Measurements from ENCODE around the gene KEAP1. TPM values are rescaled to one million over a fixed set of nuclear protein-coding genes. Genes with fewer than 3 reads are reported as not detected.

KEAP1 gene
- total and polyA plus RNA-seq, 2 donors (not counting 3 experiments of a cell fraction or from before 2014, with no cell fraction given), result 81.4 to 91.1 TPM

DNA sequence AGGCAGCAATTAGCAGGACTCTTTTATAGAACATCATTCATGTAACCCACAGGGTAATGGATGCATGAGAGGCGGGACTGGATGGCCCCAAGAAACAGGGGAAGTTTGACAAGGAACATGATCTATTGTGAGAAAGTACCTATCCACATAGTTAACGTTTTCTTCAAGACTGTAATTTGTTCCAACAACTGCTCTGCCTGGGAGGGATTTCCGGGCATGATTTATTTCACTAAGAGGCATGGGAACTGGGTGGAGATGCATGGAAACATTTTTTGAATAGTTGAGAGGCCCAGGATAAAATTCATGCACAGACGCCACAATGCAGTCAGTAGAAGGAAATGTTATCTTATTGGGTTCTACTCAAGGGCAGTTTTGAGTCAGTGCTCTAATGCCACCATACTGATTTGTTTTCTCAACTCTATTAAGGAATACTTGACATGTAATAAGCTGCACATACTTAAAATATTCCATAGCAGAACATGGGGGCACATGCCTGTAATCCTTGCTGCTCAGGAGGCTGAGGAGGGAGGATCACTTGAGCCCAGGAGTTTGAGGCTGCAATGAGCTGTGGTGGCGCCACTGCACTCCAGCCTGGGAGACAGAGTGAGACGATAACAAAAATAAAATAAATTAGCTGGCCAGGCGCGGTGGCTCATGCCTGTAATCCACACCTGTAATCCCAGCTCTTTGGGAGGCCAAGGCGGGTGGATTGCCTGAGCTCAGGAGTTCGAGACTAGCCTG is 30.7 kb upstream of the KEAP1 start:
- H3K36me3 ChIP-seq (ENCODE audit: control insufficient read depth in 2 of 2, extremely low read depth in 1 of 2, insufficient read depth in 2 of 2, low read length in 2 of 2), result no peaks in the 10 kb centered on the region
- CTCF ChIA-PET, result interaction anchor here (0.6 to 1.9 kb wide), 3 partner anchors 26 to 166 kb away, joined by 3 to 6 read pairs (median 4); no protein-coding TSS in a partner anchor
- H3K9me1 ChIP-seq (replicated peaks; ENCODE audit: control insufficient read depth, extremely low read depth, insufficient read depth, low read length), result no peaks in the 10 kb centered on the region
- POLR2A ChIA-PET, result no interaction called here
- dilution Hi-C loops (cut with MboI; ENCODE audit: extremely low pct_ligation_motif_present, low sequenced_read_pairs), result no loop called here
- intact Hi-C loops (cut with micrococcal nuclease), result no loop called here
- no peaks in the 10 kb centered on the region for H4K20me1 ChIP-seq (replicated peaks; ENCODE audit: control insufficient read depth, extremely low read depth, insufficient read depth, low read length)
- peak; percentile 40 for FAIRE-seq
- BruUV-seq (replicated peaks), result no TSS peak
- no peak overlapping the region for H3K9ac ChIP-seq (replicated peaks; ENCODE audit: extremely low read depth, insufficient read depth, low read length)
- no peak overlapping the region for H3K4me3 ChIP-seq (replicated peaks in 1 of 3; ENCODE audit: insufficient read depth in 1 of 3, low read depth in 1 of 3, low read length in 3 of 3)
- no peak overlapping the region for H2AFZ ChIP-seq (ENCODE audit: low read depth, low read length)
- no peak for TF ChIP-seq JUN (IDR thresholded peaks at IDR 0.05; ENCODE audit: borderline replicate concordance, insufficient read depth, insufficient read length, low read depth)
- no peak for TF ChIP-seq POLR2A (IDR thresholded peaks at IDR 0.05; ENCODE audit: low read depth, low read length)
- TF ChIP-seq, protein P1, sequence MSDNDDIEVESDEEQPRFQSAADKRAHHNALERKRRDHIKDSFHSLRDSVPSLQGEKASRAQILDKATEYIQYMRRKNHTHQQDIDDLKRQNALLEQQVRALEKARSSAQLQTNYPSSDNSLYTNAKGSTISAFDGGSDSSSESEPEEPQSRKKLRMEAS (IDR thresholded peaks at IDR 0.05; ENCODE audit: insufficient read depth, insufficient read length), result no peak
- TF ChIP-seq POLR2AphosphoS5 (IDR thresholded peaks at IDR 0.05; ENCODE audit: insufficient read depth, low read depth, low read length), result no peak
- TF ChIP-seq, protein P2, sequence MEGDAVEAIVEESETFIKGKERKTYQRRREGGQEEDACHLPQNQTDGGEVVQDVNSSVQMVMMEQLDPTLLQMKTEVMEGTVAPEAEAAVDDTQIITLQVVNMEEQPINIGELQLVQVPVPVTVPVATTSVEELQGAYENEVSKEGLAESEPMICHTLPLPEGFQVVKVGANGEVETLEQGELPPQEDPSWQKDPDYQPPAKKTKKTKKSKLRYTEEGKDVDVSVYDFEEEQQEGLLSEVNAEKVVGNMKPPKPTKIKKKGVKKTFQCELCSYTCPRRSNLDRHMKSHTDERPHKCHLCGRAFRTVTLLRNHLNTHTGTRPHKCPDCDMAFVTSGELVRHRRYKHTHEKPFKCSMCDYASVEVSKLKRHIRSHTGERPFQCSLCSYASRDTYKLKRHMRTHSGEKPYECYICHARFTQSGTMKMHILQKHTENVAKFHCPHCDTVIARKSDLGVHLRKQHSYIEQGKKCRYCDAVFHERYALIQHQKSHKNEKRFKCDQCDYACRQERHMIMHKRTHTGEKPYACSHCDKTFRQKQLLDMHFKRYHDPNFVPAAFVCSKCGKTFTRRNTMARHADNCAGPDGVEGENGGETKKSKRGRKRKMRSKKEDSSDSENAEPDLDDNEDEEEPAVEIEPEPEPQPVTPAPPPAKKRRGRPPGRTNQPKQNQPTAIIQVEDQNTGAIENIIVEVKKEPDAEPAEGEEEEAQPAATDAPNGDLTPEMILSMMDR (IDR thresholded peaks at IDR 0.05; ENCODE audit: extremely low read depth in 1 of 2, insufficient read depth in 1 of 2, low read depth in 1 of 2, low read length in 2 of 2), result no peak
- TF ChIP-seq GATA2 (IDR thresholded peaks at IDR 0.05; ENCODE audit: insufficient read depth, insufficient read length, low read depth, low read length), result no peak
- TF ChIP-seq FOS (IDR thresholded peaks at IDR 0.05; ENCODE audit: borderline replicate concordance, insufficient read depth, low read length), result no peak
- TF ChIP-seq MYC (IDR thresholded peaks at IDR 0.05; ENCODE audit: low read depth, low read length), result no peak
- TF ChIP-seq EZH2 (IDR thresholded peaks at IDR 0.05; ENCODE audit: borderline replicate concordance, low read depth, low read length, severe bottlenecking), result no peak
- no peaks in the 10 kb centered on the region for H3K4me1 ChIP-seq (ENCODE audit: control insufficient read depth, extremely low read depth, insufficient read depth, low read length)
- H3K4me2 ChIP-seq (ENCODE audit: insufficient read depth, low read length), result no peak overlapping the region
- H3K27ac ChIP-seq (ENCODE audit: insufficient read depth, low read depth, low read length), result no peak overlapping the region
- H3K27me3 ChIP-seq (ENCODE audit: control insufficient read depth in 2 of 2, insufficient read depth in 2 of 2, low read length in 2 of 2), result peaks cover 0 to 2% of the 10 kb centered on the region in 2 experiments
- no peaks in the 10 kb centered on the region for H3K79me2 ChIP-seq (ENCODE audit: control insufficient read depth, insufficient read depth, low read length)
- H3K9me3 ChIP-seq (replicated peaks; ENCODE audit: control insufficient read depth, insufficient read depth, low read length), result no peaks in the 10 kb centered on the region
- peak; percentile 7 for DNase-seq (ENCODE audit: low read depth, low spot score)

Measured in endothelial cell of umbilical vein (primary cell).